Stimulated activated naive CD4-positive, alpha-beta T cell treated with Interleukin-2 at 50 U/mL for 16 hours (primary cell): Measurements from ENCODE around the gene SKP1.
"Not testable (repeated sequence)": the region's sequence is repeated elsewhere in the genome, so short reads cannot be mapped to it uniquely, and the experiment has no call there.

Experiments
- DNase-seq: peaks from one replicate; lab custom pipeline; 2025; lab: John Stamatoyannopoulos, UW

SKP1 gene

GRCh38 chr5:134176511-134177368 is at the start of gene SKP1:
SKP1 (minus strand) TSS chr5:134176950; CDS start chr5:134174022, 2,928 bp downstream.
- peak; percentile 81 for DNase-seq

- DNase-seq: peak; percentile 98
These were observed 49.2 kb upstream of the SKP1 start, which contains the start of gene PPP2CA for GRCh38 chr5:134225780-134226440. PPP2CA (minus strand) TSS chr5:134226073; CDS start chr5:134225861, 212 bp downstream.

GRCh38 chr5:134224888-134225779 is 48.4 kb upstream of the SKP1 start:
- peak; percentile 67 for DNase-seq

- DNase-seq: no peak
These were observed 46.9 kb upstream of the SKP1 start for GRCh38 chr5:134223406-134224248.

- DNase-seq: not testable (repeated sequence)
These were observed 44.9 kb upstream of the SKP1 start for GRCh38 chr5:134221690-134222089.

- no peak for DNase-seq
These were observed 39.0 kb upstream of the SKP1 start for GRCh38 chr5:134215757-134216156.

- not testable (repeated sequence) for DNase-seq
These were observed 34.7 kb upstream of the SKP1 start for GRCh38 chr5:134211263-134212031.

GRCh38 chr5:134209477-134210245 is 32.9 kb upstream of the SKP1 start:
- DNase-seq: no peak

- DNase-seq: no peak
These were observed 30.9 kb upstream of the SKP1 start for GRCh38 chr5:134207696-134208095.

GRCh38 chr5:134206627-134207160 is 29.9 kb upstream of the SKP1 start:
- DNase-seq: no peak

GRCh38 chr5:134204575-134204974 is 27.8 kb upstream of the SKP1 start:
- no peak for DNase-seq

GRCh38 chr5:134203630-134204029 is 26.9 kb upstream of the SKP1 start:
- no peak for DNase-seq

- no peak for DNase-seq
These were observed 18.9 kb upstream of the SKP1 start for GRCh38 chr5:134195666-134196065.

- no peak for DNase-seq
These were observed 12.3 kb upstream of the SKP1 start for GRCh38 chr5:134189031-134189430.

GRCh38 chr5:134188092-134188491 is 11.3 kb upstream of the SKP1 start:
- no peak for DNase-seq

- peak; percentile 60 for DNase-seq
These were observed 7.7 kb upstream of the SKP1 start for GRCh38 chr5:134184155-134185135.

GRCh38 chr5:134183481-134183880 is 6.7 kb upstream of the SKP1 start:
- DNase-seq: no peak

- no peak for DNase-seq
These were observed 1.3 kb upstream of the SKP1 start for GRCh38 chr5:134178096-134178419.
